Effector CD8-positive, alpha-beta T cell (primary cell): ENCODE data around the gene SLC24A1.
"Not testable (repeated sequence)": the region's sequence is repeated elsewhere in the genome, so short reads cannot be mapped to it uniquely, and the experiment has no call there.

Experiments
- DNase-seq: peaks from one replicate; lab custom pipeline; 2025; lab: John Stamatoyannopoulos, UW
- total RNA-seq, 4 experiments: gene quantifications; one replicate each; lab custom pipeline; 2026; lab: John Stamatoyannopoulos, UW

SLC24A1 gene
- 2.5 to 7.2 (median 3.9) reads per million in 4 experiments for total RNA-seq

DNA sequence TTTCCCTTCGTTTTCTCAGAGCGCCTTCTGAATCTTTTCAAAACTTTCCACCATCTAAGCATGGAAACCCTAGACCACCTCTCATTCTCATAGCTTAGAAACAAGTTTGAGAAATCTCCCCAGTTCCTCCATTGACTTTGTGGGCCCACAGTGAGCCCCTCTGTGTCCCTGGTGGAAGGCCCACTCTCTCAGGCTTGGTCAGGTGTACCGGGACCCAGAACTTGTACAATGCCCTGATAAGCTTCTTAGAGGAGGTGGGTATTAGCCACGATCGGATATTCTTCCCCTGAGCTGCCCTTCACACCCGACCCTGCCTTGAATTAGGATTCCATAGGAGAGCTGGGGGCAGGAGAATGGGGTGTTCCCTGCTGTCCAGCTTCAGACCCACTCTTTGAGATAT lies at the start of gene SLC24A1:
TSS of gene SLC24A1 (plus strand) at position 301 of the 400 bp plus-strand sequence. CDS start 2,143 bp downstream, outside the sequence.
- no peak for DNase-seq

DNA sequence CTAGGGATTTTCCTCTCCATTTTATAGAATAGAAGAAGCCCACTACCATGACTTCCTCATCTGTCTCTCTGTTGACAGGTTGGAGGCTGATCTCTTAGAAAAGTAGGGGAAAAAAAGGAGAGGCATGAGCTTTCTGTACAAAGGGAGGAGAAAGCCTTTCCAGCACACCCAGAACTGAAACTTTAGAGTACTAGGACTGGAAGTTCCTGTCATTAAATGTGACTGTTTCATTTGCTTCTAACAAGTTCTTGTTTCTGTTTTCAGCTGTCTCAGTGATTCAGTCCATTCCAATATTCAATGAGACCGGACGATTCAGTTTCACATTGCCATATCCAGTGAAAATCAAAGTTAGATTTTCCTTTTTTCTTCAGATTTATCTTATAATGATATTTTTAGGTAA lies 49.8 kb upstream of the SLC24A1 start:
- no peak for DNase-seq

DNA sequence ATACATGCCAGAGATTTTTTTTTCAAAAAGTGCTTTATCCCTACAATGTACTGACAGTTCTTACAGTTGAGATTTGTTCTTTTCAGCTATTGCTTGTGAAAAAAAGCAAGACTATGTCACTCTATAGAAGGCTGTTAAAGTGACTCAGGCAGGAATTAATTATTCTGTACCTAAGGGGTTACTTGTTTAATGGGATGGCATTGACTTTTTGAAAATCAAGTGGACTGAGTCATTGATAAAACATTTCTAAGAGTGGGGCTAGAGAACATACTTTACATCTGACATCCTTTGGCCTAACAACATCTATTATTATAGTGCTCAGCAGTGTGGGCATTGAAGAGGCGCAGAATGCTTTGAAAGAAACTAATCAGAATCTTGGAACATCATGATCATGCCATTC lies 45.1 kb upstream of the SLC24A1 start:
- DNase-seq, result no peak

DNA sequence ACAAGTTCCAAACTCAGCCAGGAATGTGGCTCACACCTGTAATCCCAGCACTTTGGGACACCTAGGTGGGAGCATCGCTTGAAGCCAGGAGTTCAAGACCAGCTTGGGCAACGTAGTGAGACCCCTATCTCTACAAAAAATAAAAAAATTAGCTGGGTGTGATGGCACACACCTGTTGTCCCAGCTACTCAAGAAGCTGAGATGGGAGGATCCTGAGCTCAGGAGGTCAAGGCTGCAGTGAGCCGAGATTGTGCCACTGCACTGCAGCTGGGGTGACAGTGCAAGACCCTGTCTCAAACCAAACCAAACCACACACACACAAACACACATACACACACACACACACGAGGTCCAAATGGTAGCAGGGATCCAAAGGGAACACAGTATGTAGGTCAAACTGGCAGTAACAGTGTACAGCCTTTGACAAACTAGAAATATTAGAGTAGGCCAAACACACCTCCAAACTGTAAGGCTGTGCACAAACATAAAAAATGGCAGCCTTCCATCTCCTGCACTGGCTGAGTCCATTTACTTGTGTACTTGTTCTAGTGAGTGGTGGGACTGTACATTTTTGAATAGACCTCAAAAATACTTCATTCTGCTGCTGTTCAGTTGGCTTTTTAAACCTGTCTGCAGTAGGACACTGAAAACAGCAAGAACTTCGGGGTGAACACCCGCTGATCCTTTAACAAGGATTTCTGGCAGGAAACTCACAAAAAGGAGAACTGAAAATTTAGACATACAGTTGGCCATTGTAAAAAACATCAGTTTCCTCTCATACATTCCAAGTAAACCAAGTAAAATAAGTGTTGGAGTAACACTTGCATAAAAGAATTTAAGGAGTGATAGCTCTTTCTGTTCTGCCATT lies 44.4 kb upstream of the SLC24A1 start:
- DNase-seq, result no peak

DNA sequence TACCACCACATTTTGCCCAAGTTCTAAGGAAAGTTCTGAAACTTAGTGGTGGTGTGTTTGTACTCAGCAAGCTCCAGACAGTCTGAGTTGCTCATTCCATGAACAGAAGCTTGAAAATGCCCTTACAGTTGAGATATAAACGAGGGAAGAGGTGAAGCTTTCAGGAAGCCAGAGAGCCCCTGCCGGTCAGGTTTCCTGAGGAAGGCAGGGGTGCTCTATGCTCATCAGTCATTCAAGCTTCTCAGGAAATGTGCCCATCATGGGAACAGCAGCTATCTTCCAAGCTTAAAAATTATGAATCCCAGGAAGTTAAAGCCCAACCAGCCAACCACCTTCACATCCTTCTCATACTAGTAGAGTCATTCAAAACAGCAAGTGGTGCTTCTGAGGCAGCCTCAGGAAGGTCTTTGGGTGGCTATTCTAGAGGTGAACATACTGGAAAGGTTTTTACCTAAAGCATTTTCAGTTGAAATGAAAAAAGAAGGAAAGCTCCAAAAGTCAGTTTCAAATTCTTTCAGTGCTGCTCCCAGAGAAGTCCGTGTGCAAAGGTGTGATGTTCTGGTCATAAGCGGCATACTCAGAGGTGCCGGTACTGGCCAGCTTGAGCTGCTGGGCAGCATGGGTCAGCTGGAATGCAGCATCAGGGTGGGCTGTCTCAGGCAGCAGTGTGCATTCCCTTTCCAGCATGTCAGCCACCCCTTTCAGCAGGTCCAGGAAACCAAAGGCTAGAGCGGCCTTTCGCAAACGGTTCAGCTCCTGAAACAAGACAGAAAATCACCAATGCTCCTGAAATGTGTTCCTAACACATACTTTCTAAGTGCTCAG lies 42.6 kb upstream of the SLC24A1 start:
- DNase-seq, result no peak

DNA sequence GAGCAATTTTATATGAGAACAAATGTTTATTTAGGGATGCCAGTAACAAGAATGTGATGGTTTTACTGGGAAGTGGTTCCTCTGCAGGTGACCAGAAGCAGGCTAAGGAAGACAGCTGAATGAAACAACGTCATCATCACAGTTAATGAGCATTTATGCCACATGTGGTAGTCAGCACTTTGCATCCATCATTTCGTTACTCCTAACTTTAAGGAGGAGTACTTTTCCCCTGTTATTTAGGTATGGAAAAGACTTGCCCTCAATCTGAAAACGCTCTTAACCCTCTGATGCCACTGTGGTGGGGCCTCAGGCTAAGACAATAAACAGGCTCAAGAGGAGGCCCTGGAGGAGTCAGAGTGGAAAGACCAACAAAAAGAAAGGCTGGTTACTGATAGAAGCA lies 42.0 kb upstream of the SLC24A1 start:
- no peak for DNase-seq

DNA sequence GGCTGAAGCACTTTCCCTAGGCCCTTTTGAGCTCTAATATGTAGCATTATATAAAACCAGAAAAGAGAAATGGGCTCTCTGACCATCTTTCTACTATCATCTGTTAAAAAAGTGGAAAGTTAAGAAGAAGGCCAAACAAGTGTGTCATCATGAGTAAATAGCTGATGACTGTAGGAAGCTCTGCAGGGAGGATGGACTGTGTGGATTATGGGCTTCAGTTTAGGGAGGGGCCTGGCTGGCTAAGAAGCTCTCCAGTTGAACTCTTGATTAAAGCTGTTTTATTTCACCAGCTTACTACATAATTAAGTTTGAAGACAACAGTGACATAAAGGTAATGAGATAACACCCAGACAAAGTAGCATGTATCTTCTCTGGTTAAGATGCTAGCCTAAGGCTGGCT lies 41.5 kb upstream of the SLC24A1 start:
- no peak for DNase-seq

DNA sequence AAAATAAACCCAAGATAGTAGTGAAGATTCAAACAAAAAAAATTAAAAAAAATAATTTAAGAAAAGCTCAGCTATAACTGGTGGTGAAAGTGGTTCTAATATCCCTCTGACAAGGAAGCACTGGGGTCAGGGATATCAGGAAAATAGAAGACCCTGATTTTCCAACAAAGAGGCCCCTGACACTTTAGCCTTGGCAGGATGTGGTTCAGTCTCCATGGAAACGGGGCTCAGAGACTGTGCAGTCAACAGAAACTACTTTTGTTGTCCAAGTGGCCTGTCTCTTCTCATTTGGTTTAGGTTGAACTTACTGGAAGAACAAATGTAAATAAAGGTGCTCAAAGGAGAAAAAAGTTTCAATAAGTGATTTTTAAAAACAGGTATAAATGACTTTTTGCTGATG lies 38.0 kb upstream of the SLC24A1 start:
- peak; percentile 14 for DNase-seq

DNA sequence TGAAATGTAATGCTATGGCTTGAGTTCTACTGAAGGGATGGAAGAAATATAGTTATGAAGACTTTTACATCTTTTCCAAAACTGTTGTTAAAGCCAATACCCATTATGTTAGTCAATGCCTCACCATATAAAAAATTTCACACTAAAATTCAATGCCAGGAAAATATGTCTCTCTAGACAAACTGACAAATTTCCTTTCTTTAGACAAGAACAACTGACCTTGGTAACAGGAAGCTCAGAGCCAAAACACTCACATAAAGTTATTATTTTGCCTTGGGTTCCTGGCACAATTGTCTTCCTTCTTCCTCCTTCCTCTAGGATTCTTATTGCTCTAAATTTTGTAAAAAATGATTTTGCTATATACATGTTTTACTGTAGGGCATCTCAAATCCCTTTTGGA lies 37.5 kb upstream of the SLC24A1 start:
- no peak for DNase-seq

DNA sequence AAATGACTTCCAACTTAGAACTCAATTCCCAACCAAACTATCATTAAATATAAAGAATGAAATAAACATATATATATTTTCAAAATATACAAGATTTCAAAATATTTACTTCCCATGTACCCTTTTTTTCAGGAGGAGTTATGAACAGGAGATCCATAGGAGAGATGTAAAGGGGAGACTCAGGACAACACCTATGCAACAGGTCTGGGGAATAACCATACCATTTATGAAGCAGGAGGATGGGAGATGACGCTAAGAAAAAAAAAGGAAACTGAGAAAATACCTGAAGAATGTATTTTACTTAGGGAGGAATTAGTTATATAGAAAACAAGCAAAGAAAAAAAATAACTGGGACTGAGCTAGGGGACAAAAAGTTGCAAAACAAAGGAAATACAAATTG lies 34.6 kb upstream of the SLC24A1 start:
- DNase-seq, result no peak

DNA sequence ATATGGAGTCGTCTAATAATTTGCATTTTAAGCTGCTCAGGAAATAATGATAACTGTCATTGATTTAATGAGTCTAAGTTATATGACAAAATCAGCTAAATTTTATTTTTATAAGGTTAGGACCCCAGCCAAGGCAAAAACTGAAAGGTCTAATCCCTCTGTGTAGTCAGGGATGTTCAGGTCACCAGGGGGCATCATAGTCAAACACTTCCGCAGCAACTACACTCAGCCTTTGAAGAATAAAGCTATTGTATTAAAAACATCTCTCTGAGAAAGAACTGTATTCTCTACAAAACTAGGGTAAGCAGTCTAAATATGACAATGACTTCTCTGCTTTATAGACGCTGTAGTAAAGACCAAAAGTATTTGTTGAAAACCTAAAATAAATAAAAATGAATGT lies 25.8 kb upstream of the SLC24A1 start:
- no peak for DNase-seq

DNA sequence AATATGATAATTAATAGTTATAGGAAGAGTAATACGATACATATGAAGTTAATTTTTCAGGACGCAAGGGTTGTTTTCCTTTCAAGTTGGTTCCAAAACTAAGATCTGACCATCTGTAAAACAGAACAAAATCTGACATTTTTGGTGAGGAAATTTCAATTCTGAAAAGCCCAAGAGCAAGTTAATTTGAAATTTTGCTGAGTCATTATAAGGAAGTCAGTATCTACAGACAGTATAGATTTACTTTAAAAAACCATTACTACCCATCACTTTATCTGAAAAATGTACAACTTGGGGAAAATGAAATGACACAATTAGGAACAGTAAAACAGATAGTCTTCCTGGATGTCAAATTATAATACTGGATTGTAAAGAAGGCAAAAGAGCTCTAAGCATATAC lies 23.3 kb upstream of the SLC24A1 start:
- DNase-seq, result no peak

DNA sequence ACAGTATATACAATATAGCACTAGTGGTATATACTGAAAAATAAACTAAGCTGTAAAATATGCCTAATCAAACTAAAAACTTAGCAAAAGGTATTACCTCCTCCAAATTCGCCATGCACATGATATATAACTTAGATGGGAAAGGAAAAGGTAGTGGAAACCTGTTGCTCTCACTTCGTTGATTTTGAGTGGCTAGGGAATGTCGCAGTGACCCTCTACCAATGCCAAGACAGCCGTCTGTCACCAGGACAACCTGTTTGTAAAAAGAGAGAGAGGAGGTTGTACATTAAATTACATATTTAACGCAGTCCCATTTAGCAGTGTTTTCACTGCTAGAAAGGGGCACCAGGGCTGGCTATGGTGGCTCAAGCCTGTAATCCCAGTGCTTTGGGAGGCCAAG lies 22.1 kb upstream of the SLC24A1 start:
- no peak for DNase-seq

DNA sequence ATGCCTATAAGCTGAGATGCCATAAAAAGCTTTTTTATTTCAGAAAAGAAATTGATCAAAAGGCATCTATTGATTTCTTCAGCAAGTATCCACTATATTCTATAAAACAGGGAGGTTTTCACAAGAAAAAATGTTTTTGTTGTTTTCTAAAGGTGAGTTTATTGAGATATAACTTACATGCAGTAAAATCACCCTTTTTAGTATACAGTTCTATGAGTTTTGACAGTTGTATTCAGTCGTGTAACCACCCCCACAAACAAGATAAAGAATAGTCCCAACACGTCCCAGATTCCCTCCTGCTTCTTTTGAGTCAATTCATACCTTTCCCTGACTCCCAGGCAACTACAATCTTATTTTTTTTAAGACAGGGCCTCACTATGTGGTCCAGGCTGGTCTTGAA lies 18.6 kb upstream of the SLC24A1 start:
- DNase-seq, result no peak

DNA sequence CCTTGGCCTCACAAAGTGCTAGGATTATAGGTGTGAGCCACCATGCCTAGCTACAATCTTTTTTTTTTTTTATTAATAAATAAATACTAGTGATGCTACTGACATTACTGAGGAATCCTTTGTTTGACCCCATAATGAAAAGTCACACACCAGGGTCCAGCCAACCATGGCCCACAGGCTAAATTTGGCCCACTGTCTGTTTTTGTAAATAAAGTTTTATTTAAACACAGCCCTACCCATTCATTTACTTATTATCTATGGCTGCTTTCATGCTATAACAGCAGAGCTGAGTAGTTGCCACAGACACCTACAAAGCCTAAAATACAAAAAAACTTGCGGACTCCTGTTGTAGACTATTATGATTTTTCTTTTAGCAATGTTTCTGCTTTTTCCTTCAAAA lies 18.2 kb upstream of the SLC24A1 start:
- no peak for DNase-seq

DNA sequence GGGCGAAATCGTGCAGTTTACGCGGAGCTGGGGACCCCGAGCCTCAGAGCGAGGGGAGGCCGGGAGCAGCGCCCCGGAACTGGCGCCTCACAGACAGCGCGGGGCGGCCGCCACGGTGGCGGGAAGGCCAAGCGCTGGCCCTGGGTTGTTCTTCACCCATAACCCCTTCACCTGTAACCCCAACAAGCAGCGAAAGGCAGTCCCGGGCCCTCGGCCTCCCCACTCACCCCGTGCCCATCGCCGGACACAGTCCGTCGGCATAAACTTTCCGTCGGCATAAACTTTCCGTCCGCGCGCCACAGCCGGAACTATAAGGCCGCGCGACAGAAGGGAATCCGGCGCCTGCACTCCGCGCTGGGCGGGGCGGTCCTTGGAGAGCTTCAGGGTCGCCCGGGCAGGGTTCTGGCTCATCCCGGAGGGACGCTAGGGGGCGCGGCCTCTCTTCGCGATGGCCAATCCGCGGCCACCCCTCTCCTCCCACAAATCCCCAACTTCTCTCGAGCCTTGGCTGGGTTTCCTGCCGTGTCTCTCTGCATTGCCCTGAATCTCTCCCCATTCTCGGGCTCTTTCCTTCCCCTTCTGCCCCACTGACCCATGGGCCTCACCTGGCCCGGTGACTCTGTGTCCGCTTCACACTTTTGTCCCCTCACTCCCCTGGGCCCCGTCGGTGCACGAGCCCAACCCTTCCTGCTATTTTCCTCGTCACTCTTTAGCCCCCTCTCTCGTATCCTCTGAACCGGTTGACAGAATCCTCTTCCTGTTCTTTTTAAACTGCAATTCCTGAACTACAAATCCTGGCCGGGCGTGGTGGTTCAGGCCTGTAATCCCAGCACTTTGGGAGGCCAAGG lies 10.6 kb upstream of the SLC24A1 start, which contains the start of gene INTS14:
TSS of gene INTS14 (minus strand) at position 261 of the 848 bp plus-strand sequence. CDS start 3,751 bp downstream, outside the sequence.
- DNase-seq, result peak; percentile 87

DNA sequence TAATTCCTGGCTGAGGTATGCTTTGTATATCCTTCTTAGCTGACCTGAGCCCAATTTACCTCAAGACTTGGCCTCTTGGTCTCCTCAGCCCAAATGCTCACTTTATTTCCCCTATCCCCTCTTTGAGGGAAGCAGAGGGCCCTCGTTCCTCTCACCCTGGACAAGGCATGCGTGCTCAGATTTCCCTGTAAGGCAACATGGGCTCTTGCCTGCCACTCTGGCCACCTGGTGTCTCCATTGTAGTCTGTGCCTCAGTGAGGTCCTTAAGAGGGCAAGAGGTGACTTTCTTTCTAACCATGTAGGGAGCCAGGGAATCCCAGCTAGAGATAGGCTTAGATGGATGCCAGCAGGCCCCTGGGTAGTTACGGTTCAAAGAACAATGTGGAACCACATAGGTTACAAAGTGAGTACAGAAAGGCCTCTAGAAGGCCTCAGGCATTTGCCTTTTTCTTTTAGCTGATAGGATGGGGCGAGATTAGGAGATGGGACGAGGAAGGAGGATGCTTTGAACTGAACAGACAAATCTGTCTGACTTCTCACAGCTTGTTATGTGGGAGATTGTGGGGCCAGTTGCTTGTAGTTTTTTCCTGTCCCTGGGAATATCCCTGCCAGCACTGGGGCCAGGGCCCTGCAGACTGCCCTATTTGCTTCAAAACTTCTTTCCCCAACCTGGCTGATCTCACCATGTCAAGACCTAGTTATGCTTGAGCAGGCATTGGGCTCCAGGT lies 9.7 kb upstream of the SLC24A1 start:
- no peak for DNase-seq

DNA sequence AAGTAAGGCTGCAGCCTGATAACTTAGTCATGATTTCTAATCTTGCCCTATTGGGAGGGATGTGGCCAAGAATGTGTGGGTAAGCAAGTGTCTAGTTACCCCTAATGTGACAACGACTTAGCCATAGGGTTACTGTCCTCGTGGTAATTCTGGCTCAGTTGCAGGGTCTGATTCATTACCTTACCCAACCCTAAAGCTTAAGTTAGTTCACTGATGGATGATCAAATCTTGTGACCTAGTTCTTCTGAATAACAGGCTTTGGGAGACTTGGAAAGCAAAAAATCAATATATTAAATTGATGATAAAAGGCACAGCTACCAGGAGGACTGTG lies 9.2 kb upstream of the SLC24A1 start:
- no peak for DNase-seq

DNA sequence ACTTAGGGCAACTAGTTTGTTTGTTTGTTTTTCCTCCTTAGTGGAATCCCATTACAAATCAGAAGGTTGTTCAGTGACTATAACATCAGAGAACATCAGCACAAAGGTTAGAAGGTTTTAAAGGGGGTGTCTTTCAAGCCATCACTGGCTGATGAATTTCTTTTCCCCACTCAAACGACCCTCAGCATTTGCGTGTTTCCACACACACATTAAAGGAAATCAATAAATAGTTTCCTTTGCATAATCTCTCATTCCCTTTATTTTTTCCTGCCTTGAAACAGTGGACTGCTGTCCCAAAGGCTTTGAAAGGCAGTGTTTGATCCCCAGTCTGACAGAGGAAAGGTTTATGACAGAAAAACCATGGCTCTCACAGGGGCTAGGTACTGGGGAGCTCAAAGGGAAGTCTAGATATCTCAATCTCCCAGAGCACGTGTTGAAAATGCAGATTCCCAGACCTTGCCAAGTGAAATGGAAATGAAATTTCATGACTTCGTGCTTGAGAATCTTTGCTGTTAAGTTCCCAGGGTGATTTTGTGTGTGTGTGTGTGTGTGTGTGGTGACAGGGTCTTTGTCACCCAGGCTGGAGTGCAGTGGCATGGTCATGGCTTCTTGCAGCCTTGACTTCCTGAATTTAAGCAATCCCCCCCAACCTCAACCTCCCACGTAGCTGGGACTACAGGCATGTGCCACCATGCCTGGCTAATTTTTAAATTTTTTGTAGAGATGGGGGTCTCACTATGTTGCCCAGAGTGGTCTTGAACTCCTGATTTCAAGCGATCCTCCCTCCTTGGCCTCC lies 8.6 kb upstream of the SLC24A1 start:
- DNase-seq, result no peak

DNA sequence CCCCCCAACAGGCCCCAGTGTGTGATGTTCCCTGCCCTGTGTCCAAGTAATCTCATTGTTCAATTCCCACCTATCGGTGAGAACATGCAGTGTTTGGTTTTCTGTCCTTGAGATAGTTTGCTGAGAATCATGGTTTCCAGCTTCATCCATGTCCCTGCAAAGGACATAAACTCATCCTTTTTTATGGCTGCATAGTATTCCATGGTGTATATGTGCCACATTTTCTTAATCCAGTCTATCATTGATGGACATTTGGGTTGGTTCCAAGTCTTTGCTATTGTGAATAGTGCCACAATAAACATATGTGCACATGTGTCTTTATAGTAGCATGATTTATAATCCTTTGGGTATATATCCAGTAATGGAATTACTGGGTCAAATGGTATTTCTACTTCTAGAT lies 5.9 kb upstream of the SLC24A1 start:
- DNase-seq, result not testable (repeated sequence)
